Non-pigmented ciliary epithelial cell (primary cell): ENCODE data around the gene SLC51A.
"Not testable (repeated sequence)": the region's sequence is repeated elsewhere in the genome, so short reads cannot be mapped to it uniquely, and the experiment has no call there.

ENCODE experiments used
- DNase-seq: peaks from one replicate; pipeline ENCODE4 v3.0.0-alpha.2; 2010; ENCODE audit warnings: low read depth

SLC51A gene

GRCh38 chr3:196216089-196216564 is at the start of gene SLC51A:
Gene SLC51A (plus strand): TSS chr3:196216534. CDS start chr3:196216713, 179 bp downstream.
- DNase-seq: no peak

- no peak for DNase-seq
These were observed 49.6 kb upstream of the SLC51A start for GRCh38 chr3:196166741-196167140.

- no peak for DNase-seq
These were observed 47.4 kb upstream of the SLC51A start for GRCh38 chr3:196168808-196169391.

GRCh38 chr3:196169836-196170240 is 46.5 kb upstream of the SLC51A start:
- no peak for DNase-seq

- not testable (repeated sequence) for DNase-seq
These were observed 46.0 kb upstream of the SLC51A start for GRCh38 chr3:196170296-196170695.

GRCh38 chr3:196174652-196175051 is 41.7 kb upstream of the SLC51A start:
- no peak for DNase-seq

- no peak for DNase-seq
These were observed 41.2 kb upstream of the SLC51A start for GRCh38 chr3:196175116-196175625.

- DNase-seq: no peak
These were observed 40.6 kb upstream of the SLC51A start for GRCh38 chr3:196175722-196176121.

GRCh38 chr3:196177567-196177966 is 38.8 kb upstream of the SLC51A start:
- DNase-seq: no peak

GRCh38 chr3:196177967-196178366 is 38.4 kb upstream of the SLC51A start:
- no peak for DNase-seq

- DNase-seq: no peak
These were observed 37.3 kb upstream of the SLC51A start for GRCh38 chr3:196178993-196179379.

- DNase-seq: peak; percentile 51
These were observed 36.7 kb upstream of the SLC51A start for GRCh38 chr3:196179380-196180308.

- DNase-seq: no peak
These were observed 36.0 kb upstream of the SLC51A start for GRCh38 chr3:196180346-196180745.

- DNase-seq: no peak
These were observed 35.2 kb upstream of the SLC51A start for GRCh38 chr3:196181127-196181546.

- DNase-seq: not testable (repeated sequence)
These were observed 32.2 kb upstream of the SLC51A start for GRCh38 chr3:196184169-196184432.

GRCh38 chr3:196184881-196185280 is 31.5 kb upstream of the SLC51A start:
- DNase-seq: no peak

GRCh38 chr3:196186651-196187573 is 29.4 kb upstream of the SLC51A start:
- no peak for DNase-seq

- DNase-seq: no peak
These were observed 26.6 kb upstream of the SLC51A start for GRCh38 chr3:196189566-196190347.

GRCh38 chr3:196192036-196192523 is 24.3 kb upstream of the SLC51A start:
- DNase-seq: no peak

- DNase-seq: no peak
These were observed 23.7 kb upstream of the SLC51A start for GRCh38 chr3:196192524-196193051.
